Measurements from ENCODE around the gene ITGA5. TPM values are rescaled to one million over a fixed set of nuclear protein-coding genes. Genes with fewer than 3 reads are reported as not detected.

ITGA5 gene
- total RNA-seq, 1 experiment from 2014 or later, result 35.9 TPM

DNA sequence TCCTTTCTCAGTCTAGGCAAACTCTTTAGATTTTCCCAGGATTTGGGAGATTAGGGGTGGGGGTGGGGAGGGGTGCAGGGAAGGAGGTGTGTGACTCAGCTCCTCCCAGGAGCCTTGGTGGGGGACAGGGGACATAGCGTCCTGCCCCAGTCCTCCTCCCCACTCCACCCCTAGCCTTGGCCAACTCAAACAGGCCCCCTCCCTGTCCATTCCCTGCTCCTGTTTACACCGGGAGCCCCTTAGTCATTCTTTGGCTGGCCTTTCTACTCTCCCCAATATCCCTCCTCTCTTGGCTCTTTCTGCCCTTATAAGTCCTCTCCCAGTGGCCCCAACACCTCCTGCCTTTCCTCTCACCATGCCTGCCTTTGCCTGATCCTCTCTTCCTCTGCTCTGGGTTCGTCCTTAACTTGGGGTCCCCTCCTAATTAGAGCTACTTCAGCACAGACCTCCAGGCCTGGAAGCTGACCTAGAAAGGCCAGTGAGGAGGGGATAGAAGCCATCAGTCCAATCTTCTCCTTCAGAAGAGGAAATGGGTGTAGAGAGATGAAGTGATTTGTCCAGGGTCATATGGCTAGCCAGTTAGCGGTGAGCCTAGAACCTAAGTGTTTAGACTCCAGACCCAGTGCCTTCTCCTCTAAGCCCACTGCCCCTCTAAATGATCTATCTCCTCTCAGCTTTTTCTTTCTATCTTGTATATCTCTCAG lies 2.3 kb upstream of the ITGA5 start:
- no peak overlapping the region for H3K9ac ChIP-seq (ENCODE audit: low read length)
- CTCF ChIA-PET, result no interaction called here
- ATAC-seq (no peak), DNase-seq (no peak)
- H4K20me1 ChIP-seq (ENCODE audit: low read length), result no peaks in the 10 kb centered on the region
- H3K27me3 ChIP-seq (ENCODE audit: low read length), result no peaks in the 10 kb centered on the region
- H3K4me3 ChIP-seq (ENCODE audit: low read length), result no peak overlapping the region
- peaks cover 24% of the 10 kb centered on the region for H3K79me2 ChIP-seq (ENCODE audit: low read length)
- no peaks in the 10 kb centered on the region for H3F3A ChIP-seq (ENCODE audit: low read length, unreplicated experiment)
- peaks cover 57% of the 10 kb centered on the region for H3K4me1 ChIP-seq (ENCODE audit: insufficient read depth, low read length)
- TF ChIP-seq EZH2phosphoT487 (IDR thresholded peaks at IDR 0.05; ENCODE audit: borderline replicate concordance, low read length), result no peak
- TF ChIP-seq EZH2 (IDR thresholded peaks at IDR 0.05; ENCODE audit: low read length, unreplicated experiment), result no peak
- TF ChIP-seq, protein P1, sequence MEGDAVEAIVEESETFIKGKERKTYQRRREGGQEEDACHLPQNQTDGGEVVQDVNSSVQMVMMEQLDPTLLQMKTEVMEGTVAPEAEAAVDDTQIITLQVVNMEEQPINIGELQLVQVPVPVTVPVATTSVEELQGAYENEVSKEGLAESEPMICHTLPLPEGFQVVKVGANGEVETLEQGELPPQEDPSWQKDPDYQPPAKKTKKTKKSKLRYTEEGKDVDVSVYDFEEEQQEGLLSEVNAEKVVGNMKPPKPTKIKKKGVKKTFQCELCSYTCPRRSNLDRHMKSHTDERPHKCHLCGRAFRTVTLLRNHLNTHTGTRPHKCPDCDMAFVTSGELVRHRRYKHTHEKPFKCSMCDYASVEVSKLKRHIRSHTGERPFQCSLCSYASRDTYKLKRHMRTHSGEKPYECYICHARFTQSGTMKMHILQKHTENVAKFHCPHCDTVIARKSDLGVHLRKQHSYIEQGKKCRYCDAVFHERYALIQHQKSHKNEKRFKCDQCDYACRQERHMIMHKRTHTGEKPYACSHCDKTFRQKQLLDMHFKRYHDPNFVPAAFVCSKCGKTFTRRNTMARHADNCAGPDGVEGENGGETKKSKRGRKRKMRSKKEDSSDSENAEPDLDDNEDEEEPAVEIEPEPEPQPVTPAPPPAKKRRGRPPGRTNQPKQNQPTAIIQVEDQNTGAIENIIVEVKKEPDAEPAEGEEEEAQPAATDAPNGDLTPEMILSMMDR (conservative IDR thresholded peaks at IDR 0.05; ENCODE audit: low read depth, low read length), result no peak
- peak overlapping the region; percentile 12; the same call in 1 of the 2 replicates for H3K27ac ChIP-seq (ENCODE audit: low read length)
- H2AFZ ChIP-seq (ENCODE audit: low read length), result no peak overlapping the region
- POLR2A ChIA-PET (ENCODE audit: unreplicated experiment), result no interaction called here
- no TSS peak for BruUV-seq (replicated peaks)
- no peaks in the 10 kb centered on the region for H3K36me3 ChIP-seq (ENCODE audit: low read depth, low read length)
- no peak overlapping the region for H3K4me2 ChIP-seq (ENCODE audit: low read length)
- no peaks in the 10 kb centered on the region for H3K9me3 ChIP-seq (ENCODE audit: low read length)
- intact Hi-C loops (cut with micrococcal nuclease), result no loop called here
- no peaks in the 10 kb centered on the region for H3K9me2 ChIP-seq (replicated peaks; ENCODE audit: low read length)

DNA sequence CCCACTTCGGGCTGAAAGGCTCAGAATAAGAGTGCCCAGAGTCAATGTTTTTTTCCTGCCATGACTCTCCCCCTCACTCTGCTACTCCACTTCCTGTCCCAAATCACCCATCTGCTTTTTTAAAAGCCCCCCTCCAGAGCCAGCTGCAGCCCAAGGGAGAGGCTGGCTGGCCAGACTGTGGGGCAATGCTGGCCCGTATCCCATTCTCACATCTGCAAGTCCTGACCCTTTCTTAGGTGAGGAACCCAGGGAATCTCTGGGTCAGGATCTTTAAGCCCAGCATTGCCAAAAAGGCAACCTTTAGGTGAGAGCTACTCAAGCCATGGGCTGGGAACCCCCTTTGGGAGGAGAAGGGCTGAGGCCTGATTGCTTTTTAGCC lies 1.7 kb upstream of the ITGA5 start:
- no peaks in the 10 kb centered on the region for H3K9me3 ChIP-seq (ENCODE audit: low read length)
- ChIA-PET CTCF (no interaction called here), POLR2A (ENCODE audit: unreplicated experiment) (no interaction called here)
- H3F3A ChIP-seq (ENCODE audit: low read length, unreplicated experiment), result no peaks in the 10 kb centered on the region
- TF ChIP-seq, protein P1 (conservative IDR thresholded peaks at IDR 0.05; ENCODE audit: low read depth, low read length), result no peak
- no peak for TF ChIP-seq EZH2phosphoT487 (IDR thresholded peaks at IDR 0.05; ENCODE audit: borderline replicate concordance, low read length)
- TF ChIP-seq EZH2 (IDR thresholded peaks at IDR 0.05; ENCODE audit: low read length, unreplicated experiment), result no peak
- H3K9ac ChIP-seq (ENCODE audit: low read length), result no peak overlapping the region
- H3K79me2 ChIP-seq (ENCODE audit: low read length), result peaks cover 24% of the 10 kb centered on the region
- no TSS peak for BruUV-seq (replicated peaks)
- H3K27ac ChIP-seq (ENCODE audit: low read length), result no peak overlapping the region
- no peaks in the 10 kb centered on the region for H3K36me3 ChIP-seq (ENCODE audit: low read depth, low read length)
- H3K4me3 ChIP-seq (ENCODE audit: low read length), result no peak overlapping the region
- H3K4me2 ChIP-seq (ENCODE audit: low read length), result no peak overlapping the region
- peaks cover 57% of the 10 kb centered on the region for H3K4me1 ChIP-seq (ENCODE audit: insufficient read depth, low read length)
- no peak overlapping the region for H2AFZ ChIP-seq (ENCODE audit: low read length)
- H3K9me2 ChIP-seq (replicated peaks; ENCODE audit: low read length), result no peaks in the 10 kb centered on the region
- no peaks in the 10 kb centered on the region for H3K27me3 ChIP-seq (ENCODE audit: low read length)
- ATAC-seq (no peak), DNase-seq (no peak)
- intact Hi-C loops (cut with micrococcal nuclease), result no loop called here
- no peaks in the 10 kb centered on the region for H4K20me1 ChIP-seq (ENCODE audit: low read length)

DNA sequence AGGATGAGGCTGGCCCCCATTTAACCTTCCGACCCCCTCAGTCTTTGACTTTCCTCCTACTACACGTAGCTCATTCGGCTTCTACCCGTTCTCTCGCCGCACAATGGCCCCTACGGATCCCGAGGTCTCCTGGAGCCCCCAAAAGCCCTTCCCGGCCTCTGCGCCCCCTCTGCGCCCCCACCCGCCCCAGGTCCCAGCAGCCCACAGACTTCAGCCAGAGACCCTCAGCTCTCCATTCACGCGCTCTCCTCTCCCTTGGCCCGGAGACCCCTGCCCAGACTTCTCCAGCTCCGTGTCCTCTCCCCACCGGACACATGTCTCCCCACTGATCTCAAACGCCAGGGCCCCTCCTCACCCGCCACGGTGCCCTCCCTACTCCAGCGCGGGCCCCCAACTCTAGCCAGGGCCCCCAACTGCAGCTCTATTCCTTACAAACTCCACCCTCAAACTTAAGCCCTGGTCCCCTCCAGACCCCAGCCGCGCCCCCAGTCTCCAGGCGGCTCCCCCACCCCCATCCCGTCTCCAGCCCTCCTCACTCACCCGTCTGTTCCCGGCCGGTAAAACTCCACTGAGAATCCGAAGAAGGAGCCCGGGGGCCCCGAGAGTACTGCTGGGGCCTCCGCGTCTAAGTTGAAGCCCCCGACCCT lies 502 bp downstream of the ITGA5 start:
- DNase-seq (no peak), ATAC-seq (peak; percentile 12)
- BruUV-seq (replicated peaks), result no TSS peak
- POLR2A ChIA-PET (ENCODE audit: unreplicated experiment), result no interaction called here
- no peaks in the 10 kb centered on the region for H3K27me3 ChIP-seq (ENCODE audit: low read length)
- peak overlapping the region; percentile 92 for H2AFZ ChIP-seq (ENCODE audit: low read length)
- CTCF ChIA-PET, result no interaction called here
- peaks cover 32% of the 10 kb centered on the region for H3K79me2 ChIP-seq (ENCODE audit: low read length)
- no peaks in the 10 kb centered on the region for H3K9me3 ChIP-seq (ENCODE audit: low read length)
- H3K4me3 ChIP-seq (ENCODE audit: low read length), result peak overlapping the region; percentile 93
- no peaks in the 10 kb centered on the region for H3K9me2 ChIP-seq (replicated peaks; ENCODE audit: low read length)
- no peaks in the 10 kb centered on the region for H3F3A ChIP-seq (ENCODE audit: low read length, unreplicated experiment)
- H3K27ac ChIP-seq (ENCODE audit: low read length), result peak overlapping the region; percentile 47; the same call in 1 of the 2 replicates
- intact Hi-C loops (cut with micrococcal nuclease), result no loop called here
- TF ChIP-seq EZH2 (IDR thresholded peaks at IDR 0.05; ENCODE audit: low read length, unreplicated experiment) (no peak), EZH2phosphoT487 (IDR thresholded peaks at IDR 0.05; ENCODE audit: borderline replicate concordance, low read length) (no peak)
- TF ChIP-seq, protein P1 (conservative IDR thresholded peaks at IDR 0.05; ENCODE audit: low read depth, low read length), result no peak
- H3K36me3 ChIP-seq (ENCODE audit: low read depth, low read length), result no peaks in the 10 kb centered on the region
- H3K4me2 ChIP-seq (ENCODE audit: low read length), result peak overlapping the region; percentile 85
- no peaks in the 10 kb centered on the region for H4K20me1 ChIP-seq (ENCODE audit: low read length)
- peak overlapping the region; percentile 89 for H3K9ac ChIP-seq (ENCODE audit: low read length)
- H3K4me1 ChIP-seq (ENCODE audit: insufficient read depth, low read length), result peaks cover 50% of the 10 kb centered on the region
